SJCRH30 (cell line): ENCODE results near the gene NWD2. TPM values are rescaled to one million over a fixed set of nuclear protein-coding genes. Genes with fewer than 3 reads are reported as not detected.

Experiments
- DNase-seq, 2 experiments: peaks; one replicate each; pipeline ENCODE4 v3.0.0-alpha.2; 2015 to 2020
- H3K27ac ChIP-seq: fragments of 250-450 bp; sonication (Bioruptor Pico); 2 replicates; pipeline ENCODE4 v1.5.1; 2020; ENCODE audit warnings: mild to moderate bottlenecking, moderate library complexity
- H3K27me3 ChIP-seq: fragments of 250-450 bp; sonication (Bioruptor Pico); 2 replicates; pipeline ENCODE4 v1.5.1; 2020; ENCODE audit warnings: mild to moderate bottlenecking, moderate library complexity
- H3K36me3 ChIP-seq: fragments of 250-450 bp; sonication (Bioruptor Pico); 2 replicates; pipeline ENCODE4 v1.5.1; 2020; ENCODE audit warnings: mild to moderate bottlenecking, moderate library complexity
- H3K4me1 ChIP-seq: fragments of 250-450 bp; sonication (Bioruptor Pico); 2 replicates; pipeline ENCODE4 v1.5.1; 2020; ENCODE audit warnings: mild to moderate bottlenecking, moderate library complexity
- H3K4me3 ChIP-seq: fragments of 250-450 bp; sonication (Bioruptor Pico); 2 replicates; pipeline ENCODE4 v1.5.1; 2020; ENCODE audit warnings: mild to moderate bottlenecking, moderate library complexity
- H3K9me3 ChIP-seq: fragments of 250-450 bp; sonication (Bioruptor Pico); replicated peaks from 2 replicates; pipeline ENCODE4 v1.5.1; 2020; ENCODE audit warnings: mild to moderate bottlenecking, moderate library complexity
- total RNA-seq: library from RNA; depleted of rRNA; stranded (reverse); fragments of >200 nt; shearing (Covaris generic); gene quantifications from 2 replicates; pipeline ENCODE4 v1.2.3, GENCODE V29; 2014

Gene NWD2
- total RNA-seq, 1 experiment from 2014 or later = 0.02 TPM

DNA sequence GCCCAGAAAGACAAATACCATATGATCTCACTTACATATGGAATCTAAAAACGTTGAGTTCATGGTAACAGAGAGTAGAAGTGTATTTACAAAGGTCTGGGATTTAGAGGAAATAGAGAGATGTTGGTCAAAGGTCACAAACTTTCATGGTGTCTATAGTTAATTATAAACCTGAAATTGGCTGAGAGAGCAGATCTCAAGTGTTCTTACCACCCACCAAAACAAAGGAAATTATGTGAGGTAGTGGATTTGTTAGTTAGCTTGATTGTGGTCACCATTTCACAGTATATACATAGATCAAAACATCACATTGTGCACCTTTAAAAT, 186.8 kb downstream of the NWD2 start:
- DNase-seq = no peak
- H3K4me1 ChIP-seq = peaks cover 9% of the 10 kb centered on the region
- H3K36me3 ChIP-seq = no peaks in the 10 kb centered on the region
- no peaks in the 10 kb centered on the region for H3K9me3 ChIP-seq
- no peak overlapping the region for H3K27ac ChIP-seq
- peaks cover 3% of the 10 kb centered on the region; the same call in 1 of the 2 replicates for H3K27me3 ChIP-seq
- no peak overlapping the region for H3K4me3 ChIP-seq

- Histone ChIP-seq H3K4me1 (peaks cover 9% of the 10 kb centered on the region), H3K27ac (no peak overlapping the region), H3K4me3 (no peak overlapping the region), H3K9me3 (no peaks in the 10 kb centered on the region), H3K27me3 (peaks cover 3% of the 10 kb centered on the region; the same call in 1 of the 2 replicates), H3K36me3 (no peaks in the 10 kb centered on the region)
- peak in 1 of 2 experiments; percentile 33 for DNase-seq
Observed at GRCh38 chr4:37434469-37434868, 189.9 kb downstream of the NWD2 start.

GRCh38 chr4:37436546-37436945, 192.0 kb downstream of the NWD2 start:
- H3K27ac ChIP-seq = no peak overlapping the region
- H3K9me3 ChIP-seq = no peaks in the 10 kb centered on the region
- no peaks in the 10 kb centered on the region for H3K36me3 ChIP-seq
- H3K4me1 ChIP-seq = no peaks in the 10 kb centered on the region
- DNase-seq = no peak
- peaks cover 3% of the 10 kb centered on the region; the same call in 1 of the 2 replicates for H3K27me3 ChIP-seq
- H3K4me3 ChIP-seq = no peak overlapping the region

- H3K36me3 ChIP-seq = no peaks in the 10 kb centered on the region
- DNase-seq = no peak
- H3K9me3 ChIP-seq = no peaks in the 10 kb centered on the region
- H3K4me3 ChIP-seq = no peak overlapping the region
- H3K4me1 ChIP-seq = no peaks in the 10 kb centered on the region
- no peak overlapping the region for H3K27ac ChIP-seq
- H3K27me3 ChIP-seq = peaks cover 3% of the 10 kb centered on the region; the same call in 1 of the 2 replicates
Observed at GRCh38 chr4:37437163-37437562, 192.6 kb downstream of the NWD2 start.

DNA sequence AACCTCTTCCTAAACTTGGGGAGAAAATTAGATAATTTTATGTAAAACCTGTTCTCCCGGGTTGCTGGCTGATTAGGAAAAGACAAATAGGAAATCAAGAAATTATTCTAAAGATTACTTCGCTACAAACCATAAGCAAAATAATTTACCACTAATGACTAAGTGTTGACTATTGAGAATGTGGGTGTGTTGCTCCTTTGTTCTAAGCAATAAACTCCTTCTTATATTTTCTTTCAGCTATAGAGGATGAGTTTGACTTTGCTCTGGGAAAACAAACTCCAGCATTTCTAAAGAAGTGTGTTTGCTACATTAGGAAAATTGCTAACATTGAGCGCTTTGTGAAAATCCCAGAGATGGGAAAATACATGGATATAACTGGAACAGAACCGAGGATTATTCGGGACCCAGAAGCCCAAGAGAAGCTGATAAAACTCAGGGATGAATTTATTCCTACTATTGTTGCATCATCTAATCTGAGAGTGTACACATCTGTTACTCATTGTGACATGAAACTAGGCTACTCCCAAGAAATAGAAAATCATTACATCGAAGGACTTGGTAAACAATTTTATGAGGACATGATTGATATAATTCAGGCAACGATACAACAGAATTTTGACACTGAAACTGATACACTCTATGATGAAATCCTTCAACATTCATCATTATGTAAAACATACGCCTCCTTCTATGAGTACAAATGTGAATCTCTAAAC, 194.2 kb downstream of the NWD2 start:
- H3K4me1 ChIP-seq = no peaks in the 10 kb centered on the region
- H3K4me3 ChIP-seq = no peak overlapping the region
- no peaks in the 10 kb centered on the region for H3K36me3 ChIP-seq
- peaks cover 3% of the 10 kb centered on the region; the same call in 1 of the 2 replicates for H3K27me3 ChIP-seq
- DNase-seq = no peak
- H3K27ac ChIP-seq = no peak overlapping the region
- H3K9me3 ChIP-seq = no peaks in the 10 kb centered on the region

DNA sequence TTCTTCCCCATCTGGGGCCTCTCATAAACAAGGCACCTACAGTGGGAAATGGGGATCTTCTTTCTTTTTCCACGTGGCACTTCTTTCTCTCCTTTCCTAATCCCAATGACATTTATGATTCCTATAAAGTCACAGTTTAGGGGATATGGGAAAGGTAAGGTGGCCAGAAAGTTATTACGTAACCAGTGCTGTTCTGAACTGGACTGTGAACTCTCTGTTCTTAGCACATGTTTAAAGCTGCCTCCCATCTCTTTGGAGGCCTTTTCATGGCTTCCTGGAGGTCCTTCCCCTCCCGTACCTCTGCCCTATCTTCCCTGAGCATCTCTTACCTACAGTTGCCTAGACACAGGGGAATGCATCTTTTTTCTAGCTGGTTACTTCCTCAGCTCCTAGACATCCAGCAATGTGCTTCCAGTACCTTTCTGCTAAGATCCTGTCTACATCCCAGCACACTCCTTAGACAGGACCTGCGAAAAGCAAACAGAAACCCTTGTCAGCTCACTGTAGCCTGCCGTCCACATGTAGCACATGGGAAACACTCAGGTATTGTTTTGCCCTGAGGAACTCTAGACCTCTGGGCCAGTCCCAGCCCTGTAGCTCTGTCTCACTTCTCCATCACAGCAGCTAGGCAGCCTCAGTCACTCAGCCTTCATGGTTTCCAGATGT, 195.4 kb downstream of the NWD2 start:
- H3K36me3 ChIP-seq = no peaks in the 10 kb centered on the region
- no peak for DNase-seq
- H3K27ac ChIP-seq = no peak overlapping the region
- no peaks in the 10 kb centered on the region for H3K4me1 ChIP-seq
- no peaks in the 10 kb centered on the region for H3K9me3 ChIP-seq
- no peak overlapping the region for H3K4me3 ChIP-seq
- peaks cover 3% of the 10 kb centered on the region; the same call in 1 of the 2 replicates for H3K27me3 ChIP-seq

GRCh38 chr4:37440501-37440900, 196.0 kb downstream of the NWD2 start:
- H3K4me3 ChIP-seq = no peak overlapping the region
- H3K4me1 ChIP-seq = peaks cover 2% of the 10 kb centered on the region
- no peaks in the 10 kb centered on the region for H3K9me3 ChIP-seq
- DNase-seq = no peak
- H3K27me3 ChIP-seq = peaks cover 2% of the 10 kb centered on the region; the same call in 1 of the 2 replicates
- H3K36me3 ChIP-seq = no peaks in the 10 kb centered on the region
- H3K27ac ChIP-seq = no peak overlapping the region

GRCh38 chr4:37441231-37442061, 196.9 kb downstream of the NWD2 start:
- H3K4me1 ChIP-seq = peaks cover 12% of the 10 kb centered on the region
- H3K27me3 ChIP-seq = no peaks in the 10 kb centered on the region; the same call in 1 of the 2 replicates
- no peaks in the 10 kb centered on the region for H3K9me3 ChIP-seq
- no peak overlapping the region for H3K27ac ChIP-seq
- no peaks in the 10 kb centered on the region for H3K36me3 ChIP-seq
- DNase-seq = no peak
- H3K4me3 ChIP-seq = no peak overlapping the region

GRCh38 chr4:37442062-37442323, 197.4 kb downstream of the NWD2 start:
- H3K4me1 ChIP-seq = peaks cover 17% of the 10 kb centered on the region
- no peaks in the 10 kb centered on the region; the same call in 1 of the 2 replicates for H3K27me3 ChIP-seq
- no peaks in the 10 kb centered on the region for H3K9me3 ChIP-seq
- H3K36me3 ChIP-seq = no peaks in the 10 kb centered on the region
- H3K27ac ChIP-seq = no peak overlapping the region
- H3K4me3 ChIP-seq = no peak overlapping the region
- DNase-seq = no peak

- no peak overlapping the region for H3K4me3 ChIP-seq
Observed at GRCh38 chr4:37443137-37443536, 198.6 kb downstream of the NWD2 start.

DNA sequence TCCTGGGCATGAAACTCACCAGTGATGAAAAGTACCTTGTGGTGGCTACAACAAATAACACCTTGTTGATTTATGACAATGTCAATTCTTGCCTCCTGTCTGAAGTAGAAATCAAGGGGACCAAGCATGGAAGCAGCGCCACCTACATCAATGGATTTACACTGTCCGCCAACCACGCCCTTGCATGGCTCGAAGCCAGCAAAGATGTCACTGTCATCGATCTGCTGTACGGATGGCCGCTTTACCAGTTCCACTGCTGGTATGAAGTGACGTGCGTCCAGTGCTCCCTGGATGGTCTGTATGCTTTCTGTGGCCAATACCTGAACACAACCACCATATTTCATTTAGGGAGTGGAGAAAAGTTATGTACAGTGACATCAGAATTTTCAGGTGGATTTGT, 200.5 kb downstream of the NWD2 start:
- DNase-seq = no peak
- no peak overlapping the region for H3K4me3 ChIP-seq
- no peaks in the 10 kb centered on the region; the same call in 1 of the 2 replicates for H3K27me3 ChIP-seq
- no peak overlapping the region for H3K27ac ChIP-seq
- no peaks in the 10 kb centered on the region for H3K36me3 ChIP-seq
- peaks cover 32% of the 10 kb centered on the region for H3K4me1 ChIP-seq
- no peaks in the 10 kb centered on the region for H3K9me3 ChIP-seq

More at GRCh38 chr4:37443137-37443536, 198.6 kb downstream of the NWD2 start:
- H3K4me1 ChIP-seq = peaks cover 28% of the 10 kb centered on the region
- no peak for DNase-seq
- no peaks in the 10 kb centered on the region for H3K36me3 ChIP-seq
- no peaks in the 10 kb centered on the region for H3K9me3 ChIP-seq
- no peaks in the 10 kb centered on the region; the same call in 1 of the 2 replicates for H3K27me3 ChIP-seq
- H3K27ac ChIP-seq = no peak overlapping the region

- H3K4me3 ChIP-seq = no peak overlapping the region
- DNase-seq = peak; percentile 81 to 83
- H3K9me3 ChIP-seq = no peaks in the 10 kb centered on the region
- H3K27ac ChIP-seq = peak overlapping the region; percentile 55
- peaks cover 32% of the 10 kb centered on the region for H3K4me1 ChIP-seq
- H3K27me3 ChIP-seq = no peaks in the 10 kb centered on the region
- H3K36me3 ChIP-seq = no peaks in the 10 kb centered on the region
Observed at GRCh38 chr4:37446016-37446415, 201.5 kb downstream of the NWD2 start.

- Histone ChIP-seq H3K4me3 (no peak overlapping the region), H3K27ac (peak overlapping the region; percentile 50), H3K4me1 (peaks cover 32% of the 10 kb centered on the region), H3K36me3 (no peaks in the 10 kb centered on the region), H3K27me3 (no peaks in the 10 kb centered on the region), H3K9me3 (no peaks in the 10 kb centered on the region)
- DNase-seq = peak; percentile 9 to 77
Observed at GRCh38 chr4:37447886-37448285, 203.3 kb downstream of the NWD2 start.

GRCh38 chr4:37450309-37450708, 205.8 kb downstream of the NWD2 start:
- H3K9me3 ChIP-seq = no peaks in the 10 kb centered on the region
- H3K27me3 ChIP-seq = no peaks in the 10 kb centered on the region
- no peak overlapping the region for H3K4me3 ChIP-seq
- H3K4me1 ChIP-seq = peaks cover 41% of the 10 kb centered on the region
- no peak for DNase-seq
- H3K36me3 ChIP-seq = no peaks in the 10 kb centered on the region
- no peak overlapping the region for H3K27ac ChIP-seq

DNA sequence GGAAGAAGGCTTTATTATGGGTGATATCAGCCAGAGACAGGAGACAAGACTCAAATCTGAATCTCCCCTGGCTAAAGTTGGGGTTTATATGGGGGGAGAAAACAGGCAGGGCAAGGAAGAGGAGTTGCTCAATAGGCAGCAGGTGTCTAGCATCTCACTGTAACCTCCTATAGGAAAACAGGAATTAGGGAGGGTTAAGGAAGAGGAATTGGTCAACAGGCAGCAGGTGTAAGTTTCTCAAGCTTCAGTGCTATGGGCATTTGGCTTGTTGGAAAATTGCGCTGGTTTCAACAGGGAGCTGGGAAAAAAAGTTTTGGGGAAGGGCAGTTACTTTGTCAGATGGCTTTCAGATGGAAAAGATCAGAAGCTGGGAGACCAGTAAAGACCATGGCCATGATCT, 206.4 kb downstream of the NWD2 start:
- no peaks in the 10 kb centered on the region for H3K9me3 ChIP-seq
- no peak overlapping the region for H3K4me3 ChIP-seq
- H3K4me1 ChIP-seq = peaks cover 35% of the 10 kb centered on the region
- no peak overlapping the region for H3K27ac ChIP-seq
- no peak for DNase-seq
- H3K27me3 ChIP-seq = no peaks in the 10 kb centered on the region
- no peaks in the 10 kb centered on the region for H3K36me3 ChIP-seq
